Activated CD4-positive, alpha-beta memory T cell treated with anti-CD3 and anti-CD28 coated beads, Interleukin-2, amount 10 ng/mL, durations not matched to agents 7 days and 5 days (primary cell): Measurements from ENCODE around the gene XIRP1. TPM values are rescaled to one million over a fixed set of nuclear protein-coding genes. Genes with fewer than 3 reads are reported as not detected.
A peak's percentile ranks its signal among the peaks of the same experiment; 100 is the strongest.

Source experiments
- CTCF ChIA-PET: fragments of 350-600 bp; sonication (Branson Sonifier 250); formaldehyde crosslinking; loops from one replicate; lab custom pipeline; 2021; ENCODE audit warnings: antibody characterized with exemption, inconsistent platforms; lab: Charles Lee
- POLR2A ChIA-PET: fragments of 350-600 bp; sonication (Branson Sonifier 250); formaldehyde crosslinking; loops from one replicate; lab custom pipeline; 2021; ENCODE audit warnings: antibody characterized with exemption; lab: Charles Lee
- DNase-seq: peaks from one replicate; pipeline ENCODE4 v3.0.0-alpha.2; 2020
- H3K27ac Mint-ChIP-seq: one replicate; pipeline ENCODE4 v1.8.0; 2021; ENCODE audit warnings: mild to moderate bottlenecking, mixed read lengths
- H3K27me3 Mint-ChIP-seq: one replicate; pipeline ENCODE4 v1.8.0; 2021; ENCODE audit warnings: mixed read lengths
- H3K36me3 Mint-ChIP-seq: one replicate; pipeline ENCODE4 v1.8.0; 2021; ENCODE audit warnings: low read depth, mixed read lengths
- H3K4me1 Mint-ChIP-seq: one replicate; pipeline ENCODE4 v1.8.0; 2021; ENCODE audit warnings: mixed read lengths
- H3K4me3 Mint-ChIP-seq: one replicate; pipeline ENCODE4 v1.8.0; 2021; ENCODE audit warnings: mild to moderate bottlenecking, mixed read lengths
- H3K9me3 Mint-ChIP-seq: one replicate; pipeline ENCODE4 v1.8.0; 2021; ENCODE audit warnings: mixed read lengths
- total RNA-seq, 2 experiments: library from RNA; stranded (reverse); gene quantifications; one replicate each; pipeline ENCODE4 v1.2.3, GENCODE V29; 2021

Gene XIRP1
- total RNA-seq, 2 experiments from 2014 or later = 0.03 to 0.05 TPM

- DNase-seq = no peak
- H3K4me3 Mint-ChIP-seq = no peak overlapping the region
- no peak overlapping the region for H3K27ac Mint-ChIP-seq
- no peaks in the 10 kb centered on the region for H3K36me3 Mint-ChIP-seq
- CTCF ChIA-PET = interaction anchor here (0.9 to 6.9 kb wide), 10 partner anchors 8 to 167 kb away, joined by 3 to 76 read pairs (median 5); partner anchors contain the start of genes CX3CR1 and XIRP1
- no peaks in the 10 kb centered on the region for H3K9me3 Mint-ChIP-seq
- peaks cover 29% of the 10 kb centered on the region for H3K4me1 Mint-ChIP-seq
- POLR2A ChIA-PET = interaction anchor here (0.8 kb wide), 1 partner anchor 11 kb away, joined by 4 read pairs; no protein-coding TSS in a partner anchor
- peaks cover 25% of the 10 kb centered on the region for H3K27me3 Mint-ChIP-seq
Observed at GRCh38 chr3:39207361-39208186, 15.2 kb upstream of the XIRP1 start.

- Mint-ChIP-seq H3K27ac (no peak overlapping the region), H3K36me3 (no peaks in the 10 kb centered on the region), H3K9me3 (no peaks in the 10 kb centered on the region), H3K4me1 (peaks cover 29% of the 10 kb centered on the region), H3K27me3 (peaks cover 37% of the 10 kb centered on the region), H3K4me3 (no peak overlapping the region)
- CTCF ChIA-PET = interaction anchor here (1.2 to 2.2 kb wide), 5 partner anchors 10 to 86 kb away, joined by 4 to 14 read pairs (median 6); partner anchors contain the start of gene XIRP1
- DNase-seq = no peak
- POLR2A ChIA-PET = no interaction called here
Observed at GRCh38 chr3:39205919-39206516, 13.6 kb upstream of the XIRP1 start.

- Mint-ChIP-seq H3K9me3 (no peaks in the 10 kb centered on the region), H3K36me3 (no peaks in the 10 kb centered on the region), H3K4me1 (peaks cover 25% of the 10 kb centered on the region), H3K27me3 (peaks cover 37% of the 10 kb centered on the region), H3K4me3 (no peak overlapping the region), H3K27ac (no peak overlapping the region)
- POLR2A ChIA-PET = no interaction called here
- no peak for DNase-seq
- CTCF ChIA-PET = interaction anchor here (1.2 to 2.2 kb wide), 6 partner anchors 9 to 87 kb away, joined by 4 to 14 read pairs (median 6); partner anchors contain the start of gene XIRP1
Observed at GRCh38 chr3:39205131-39205530, 12.7 kb upstream of the XIRP1 start.

GRCh38 chr3:39203860-39204259, 11.5 kb upstream of the XIRP1 start:
- peaks cover 37% of the 10 kb centered on the region for H3K27me3 Mint-ChIP-seq
- no peak overlapping the region for H3K4me3 Mint-ChIP-seq
- H3K36me3 Mint-ChIP-seq = no peaks in the 10 kb centered on the region
- peaks cover 15% of the 10 kb centered on the region for H3K4me1 Mint-ChIP-seq
- POLR2A ChIA-PET = no interaction called here
- CTCF ChIA-PET = interaction anchor here (0.8 to 2.5 kb wide), 5 partner anchors 13 to 84 kb away, joined by 3 to 14 read pairs (median 6); partner anchors contain the start of gene CX3CR1
- DNase-seq = no peak
- H3K27ac Mint-ChIP-seq = no peak overlapping the region
- H3K9me3 Mint-ChIP-seq = no peaks in the 10 kb centered on the region

- Mint-ChIP-seq H3K27ac (no peak overlapping the region), H3K36me3 (no peaks in the 10 kb centered on the region), H3K27me3 (peaks cover 37% of the 10 kb centered on the region), H3K4me1 (peaks cover 10% of the 10 kb centered on the region), H3K9me3 (no peaks in the 10 kb centered on the region), H3K4me3 (no peak overlapping the region)
- CTCF ChIA-PET = interaction anchor here (1.2 to 2.5 kb wide), 3 partner anchors 13 to 85 kb away, joined by 5 to 14 read pairs (median 6); no protein-coding TSS in a partner anchor
- POLR2A ChIA-PET = no interaction called here
- DNase-seq = no peak
Observed at GRCh38 chr3:39203402-39203801, 11.0 kb upstream of the XIRP1 start.

- Mint-ChIP-seq H3K9me3 (no peaks in the 10 kb centered on the region), H3K36me3 (no peaks in the 10 kb centered on the region), H3K4me3 (no peak overlapping the region), H3K27me3 (peaks cover 37% of the 10 kb centered on the region), H3K27ac (no peak overlapping the region), H3K4me1 (peaks cover 2% of the 10 kb centered on the region)
- CTCF ChIA-PET = interaction anchor here (0.9 to 2.5 kb wide), 3 partner anchors 12 to 90 kb away, joined by 4 to 14 read pairs (median 4); no protein-coding TSS in a partner anchor
- peak; percentile 11 for DNase-seq
- POLR2A ChIA-PET = no interaction called here
Observed at GRCh38 chr3:39202094-39202493, 9.7 kb upstream of the XIRP1 start.

GRCh38 chr3:39196671-39197356, 4.4 kb upstream of the XIRP1 start:
- CTCF ChIA-PET = interaction anchor here (1.4 to 18.5 kb wide), 4 partner anchors 9 to 93 kb away, joined by 3 to 633 read pairs (median 4); no protein-coding TSS in a partner anchor
- POLR2A ChIA-PET = interaction anchor here (1.6 kb wide), 2 partner anchors 11 to 24 kb away, joined by 3 to 4 read pairs; no protein-coding TSS in a partner anchor
- H3K9me3 Mint-ChIP-seq = no peaks in the 10 kb centered on the region
- no peak for DNase-seq
- no peak overlapping the region for H3K27ac Mint-ChIP-seq
- H3K4me3 Mint-ChIP-seq = no peak overlapping the region
- peaks cover 3% of the 10 kb centered on the region for H3K4me1 Mint-ChIP-seq
- peaks cover 24% of the 10 kb centered on the region for H3K27me3 Mint-ChIP-seq
- no peaks in the 10 kb centered on the region for H3K36me3 Mint-ChIP-seq

- no peak overlapping the region for H3K27ac Mint-ChIP-seq
- ChIA-PET POLR2A (interaction anchor here (1.6 kb wide), 2 partner anchors 11 to 25 kb away, joined by 3 to 4 read pairs; no protein-coding TSS in a partner anchor), CTCF (interaction anchor here (1.1 to 18.5 kb wide), 6 partner anchors 9 to 94 kb away, joined by 3 to 633 read pairs (median 4); no protein-coding TSS in a partner anchor)
- H3K9me3 Mint-ChIP-seq = no peaks in the 10 kb centered on the region
- peaks cover 5% of the 10 kb centered on the region for H3K4me1 Mint-ChIP-seq
- peaks cover 18% of the 10 kb centered on the region for H3K27me3 Mint-ChIP-seq
- H3K4me3 Mint-ChIP-seq = no peak overlapping the region
- no peaks in the 10 kb centered on the region for H3K36me3 Mint-ChIP-seq
- no peak for DNase-seq
Observed at GRCh38 chr3:39196034-39196433, 3.6 kb upstream of the XIRP1 start.

- H3K4me3 Mint-ChIP-seq = no peak overlapping the region
- H3K27ac Mint-ChIP-seq = no peak overlapping the region
- CTCF ChIA-PET = interaction anchor here (1.9 to 18.5 kb wide), 3 partner anchors 12 to 97 kb away, joined by 5 to 633 read pairs (median 8); no protein-coding TSS in a partner anchor
- H3K36me3 Mint-ChIP-seq = no peaks in the 10 kb centered on the region
- POLR2A ChIA-PET = interaction anchor here (0.6 to 6.0 kb wide), 2 partner anchors 95 to 697 kb away, joined by 5 to 39 read pairs; partner anchors contain the start of gene EXOG
- peaks cover 13% of the 10 kb centered on the region for H3K4me1 Mint-ChIP-seq
- H3K9me3 Mint-ChIP-seq = no peaks in the 10 kb centered on the region
- DNase-seq = no peak
- peaks cover 18% of the 10 kb centered on the region for H3K27me3 Mint-ChIP-seq
Observed at GRCh38 chr3:39193391-39193790, 996 bp upstream of the XIRP1 start.

GRCh38 chr3:39191773-39192172, 622 bp downstream of the XIRP1 start:
- Mint-ChIP-seq H3K4me1 (peaks cover 13% of the 10 kb centered on the region), H3K27me3 (peaks cover 11% of the 10 kb centered on the region), H3K4me3 (no peak overlapping the region), H3K27ac (peak overlapping the region; percentile 22), H3K9me3 (no peaks in the 10 kb centered on the region), H3K36me3 (no peaks in the 10 kb centered on the region)
- DNase-seq = no peak
- CTCF ChIA-PET = interaction anchor here (1.0 to 18.5 kb wide), 11 partner anchors 10 to 214 kb away, joined by 3 to 633 read pairs (median 15); partner anchors contain the start of genes CX3CR1 and RPSA
- POLR2A ChIA-PET = interaction anchor here (1.1 to 6.0 kb wide), 2 partner anchors 84 to 97 kb away, joined by 4 to 39 read pairs; no protein-coding TSS in a partner anchor

GRCh38 chr3:39191111-39191510, 1.3 kb downstream of the XIRP1 start:
- DNase-seq = no peak

More at GRCh38 chr3:39191111-39191510, 1.3 kb downstream of the XIRP1 start:
- Mint-ChIP-seq H3K9me3 (no peaks in the 10 kb centered on the region), H3K27ac (no peak overlapping the region), H3K4me1 (peaks cover 13% of the 10 kb centered on the region), H3K27me3 (peaks cover 6% of the 10 kb centered on the region), H3K36me3 (no peaks in the 10 kb centered on the region), H3K4me3 (no peak overlapping the region)
- ChIA-PET CTCF (interaction anchor here (1.0 to 18.5 kb wide), 15 partner anchors 9 to 215 kb away, joined by 3 to 633 read pairs (median 7); partner anchors contain the start of genes CX3CR1 and RPSA), POLR2A (interaction anchor here (1.1 to 6.0 kb wide), 3 partner anchors 85 to 101 kb away, joined by 4 to 39 read pairs (median 7); no protein-coding TSS in a partner anchor)
